Left renal pelvis (tissue), 4 donors: ENCODE data around the gene GSTK1. TPM values are rescaled to one million over a fixed set of nuclear protein-coding genes. Genes with fewer than 3 reads are reported as not detected.
"Not testable (repeated sequence)": the region's sequence is repeated elsewhere in the genome, so short reads cannot be mapped to it uniquely, and the experiment has no call there.

Source experiments
- DNase-seq, 4 donors: peaks; one replicate each; pipeline ENCODE4 v3.0.0-alpha.2; 2013; ENCODE audit warnings: low read depth in 4 of 4, low spot score in 3 of 4
- polyA plus RNA-seq, 4 donors: library from polyadenylated mRNA; unstranded; fragments of 120-200 nt; gene quantifications; one replicate each; pipeline ENCODE4 v1.2.1, GENCODE V29; 2013; ENCODE audit not compliant: insufficient read length in 4 of 4

GSTK1 gene
- 100 to 1,000 TPM in 3 of 4 donors, 10 to 100 TPM in 1; 86.8 to 227 (median 188) TPM for polyA plus RNA-seq

GRCh38 chr7:143263266-143264195 lies at the start of gene GSTK1:
Gene GSTK1, plus strand, starts transcription at chr7:143263441. Its CDS starts 73 bp downstream, at chr7:143263514.
- peak in 3 of 4 donors; percentile 46 to 59 (median 51) for DNase-seq

DNA sequence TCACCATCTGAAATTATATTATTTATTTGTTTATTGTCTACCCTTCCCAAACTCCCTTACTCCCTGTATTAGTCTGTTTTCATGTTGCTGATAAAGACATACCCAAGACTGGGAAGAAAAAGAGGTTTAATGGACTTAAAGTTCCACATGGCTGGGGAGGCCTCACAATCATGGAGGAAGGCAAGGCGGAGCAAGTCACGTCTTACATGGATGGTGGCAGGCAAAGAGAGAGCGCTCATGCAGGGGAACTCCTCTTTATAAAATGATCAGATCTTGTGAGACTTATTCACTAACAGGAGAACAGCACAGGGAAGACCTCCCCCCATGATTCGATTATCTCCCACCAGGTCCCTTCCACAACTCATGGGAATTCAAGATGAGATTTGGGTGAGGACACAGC lies 49.8 kb upstream of the GSTK1 start:
- not testable (repeated sequence) for DNase-seq

DNA sequence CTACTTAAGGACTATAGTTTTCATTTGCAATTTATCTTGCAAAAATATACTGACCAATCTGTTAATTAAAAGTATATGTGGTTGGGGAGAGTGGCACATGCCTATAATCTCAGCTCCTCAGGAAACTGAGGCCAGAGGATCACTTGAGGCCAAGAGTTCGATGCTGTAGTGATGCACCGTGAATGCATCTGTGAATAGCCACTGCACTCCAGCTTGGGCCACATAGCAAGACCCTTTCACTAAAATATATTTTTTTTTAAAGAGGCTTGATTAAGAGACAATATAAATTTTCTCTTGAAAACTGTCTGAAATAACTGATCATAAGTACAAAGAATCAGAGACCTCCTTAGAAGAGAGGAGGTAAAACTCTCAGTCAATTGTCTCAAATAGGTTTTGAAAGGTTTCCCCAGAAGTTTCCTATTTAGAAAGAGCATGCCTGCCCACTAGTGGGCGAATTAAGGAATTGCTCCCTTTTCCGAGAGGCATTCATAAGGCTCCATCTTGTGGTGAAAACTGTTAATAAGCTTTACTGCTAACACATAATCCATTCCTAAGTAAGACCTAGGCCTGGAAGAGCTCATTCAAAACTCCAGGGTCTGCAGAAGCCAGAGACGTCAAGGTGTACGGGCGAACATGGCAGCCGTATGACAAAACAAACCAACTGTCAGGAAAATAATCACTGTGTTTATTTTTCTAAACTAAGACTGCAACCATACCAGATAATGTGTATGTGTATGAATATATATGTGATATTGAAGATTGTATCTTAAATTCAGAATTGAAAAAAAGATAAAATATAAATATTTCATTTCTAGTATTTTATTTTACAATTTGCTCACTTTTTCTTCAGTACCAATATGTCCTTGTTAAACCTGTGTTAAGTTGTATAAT lies 48.2 kb upstream of the GSTK1 start:
- DNase-seq = peak; percentile 47 to 65 (median 56)

GRCh38 chr7:143216151-143216550 lies 47.1 kb upstream of the GSTK1 start:
- DNase-seq = no peak

DNA sequence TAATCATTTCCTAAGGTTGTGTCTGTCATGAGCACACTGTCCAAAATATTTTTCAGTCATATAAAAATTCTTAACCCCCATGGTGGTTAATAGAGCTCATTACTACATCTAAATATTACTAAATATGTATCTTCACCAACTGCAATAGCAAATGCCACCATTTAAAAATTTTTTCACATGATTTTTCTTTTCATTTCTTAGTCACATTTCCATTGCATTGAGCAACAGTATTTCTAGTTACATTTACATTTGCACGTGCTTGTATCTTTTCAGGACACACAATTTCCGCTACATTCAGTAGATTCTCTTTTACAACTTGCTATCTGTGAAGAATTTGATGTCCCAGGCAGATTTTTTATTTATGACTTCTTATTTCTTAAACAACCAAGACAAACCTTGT lies 46.6 kb upstream of the GSTK1 start:
- no peak for DNase-seq

DNA sequence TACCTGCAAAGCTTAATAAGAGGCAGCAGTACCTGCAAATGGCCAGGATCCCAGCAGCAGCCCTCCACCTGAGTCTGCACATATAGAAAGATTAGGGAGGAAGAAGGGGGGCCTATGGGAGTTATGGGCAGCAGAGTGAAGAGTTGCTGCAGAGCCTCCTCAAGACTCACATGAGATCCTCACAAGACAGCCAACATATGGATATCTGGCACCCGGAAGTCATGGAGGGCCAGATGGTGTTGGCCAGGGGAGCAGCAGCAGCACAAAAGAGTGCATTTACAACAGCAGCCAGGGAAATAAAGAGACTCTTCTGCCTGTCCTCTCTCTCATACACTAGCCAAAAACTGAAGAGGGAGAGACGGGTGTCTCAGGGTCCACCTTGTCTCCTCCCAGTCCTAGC lies 45.4 kb upstream of the GSTK1 start:
- no peak for DNase-seq

DNA sequence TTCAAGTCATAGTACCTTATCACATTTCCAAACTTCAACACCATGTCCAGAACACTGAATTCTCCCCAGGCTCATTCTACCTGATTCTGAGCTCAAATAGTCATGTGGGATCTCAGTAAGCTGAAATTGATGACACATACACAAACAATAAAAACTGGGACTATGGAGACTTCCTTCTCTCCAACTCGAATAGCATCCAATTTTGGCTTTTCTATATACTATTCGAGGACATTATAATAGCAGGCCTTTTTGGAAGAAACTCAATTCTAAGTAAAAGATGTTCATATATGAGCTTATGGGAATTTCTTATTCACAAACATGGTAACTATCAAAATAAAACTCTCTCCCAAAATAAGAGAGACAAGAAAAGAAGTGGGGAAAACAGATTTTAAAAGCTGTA lies 42.0 kb upstream of the GSTK1 start:
- no peak for DNase-seq

DNA sequence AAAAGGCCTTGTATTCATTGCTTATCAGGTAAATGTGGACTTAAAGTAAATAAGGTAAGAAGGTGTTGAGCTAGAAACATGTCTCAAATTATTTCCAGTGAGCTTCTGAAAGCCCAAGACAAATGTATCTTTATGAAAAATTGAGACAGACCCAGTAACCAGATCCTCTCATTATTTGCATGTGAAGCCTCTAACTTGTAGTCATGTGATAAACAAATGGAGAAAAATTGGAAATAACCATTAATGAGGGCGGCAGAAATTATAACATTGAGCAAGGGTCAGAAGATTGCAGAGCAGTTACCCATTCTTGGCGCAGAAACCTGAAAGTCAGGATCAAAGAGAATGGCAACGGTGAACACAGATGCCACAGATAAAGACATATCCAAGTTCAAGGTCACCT lies 41.5 kb upstream of the GSTK1 start, which contains the start of gene TAS2R40:
TSS of gene TAS2R40 (plus strand) at position 301 of the 400 bp plus-strand sequence. CDS start at position 343, 42 bp downstream.
- DNase-seq = no peak

DNA sequence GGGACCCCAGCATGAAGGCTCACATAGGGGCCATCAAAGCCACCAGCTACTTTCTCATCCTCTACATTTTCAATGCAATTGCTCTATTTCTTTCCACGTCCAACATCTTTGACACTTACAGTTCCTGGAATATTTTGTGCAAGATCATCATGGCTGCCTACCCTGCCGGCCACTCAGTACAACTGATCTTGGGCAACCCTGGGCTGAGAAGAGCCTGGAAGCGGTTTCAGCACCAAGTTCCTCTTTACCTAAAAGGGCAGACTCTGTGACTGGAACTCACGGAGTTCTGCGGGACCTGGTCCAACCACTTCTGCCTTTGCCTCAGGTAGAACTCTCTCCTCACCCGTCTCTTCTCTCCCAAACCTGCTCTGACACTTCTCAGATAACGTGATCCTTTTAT lies 40.5 kb upstream of the GSTK1 start:
- no peak for DNase-seq

- no peak for DNase-seq
Observed at GRCh38 chr7:143223784-143224183, 39.5 kb upstream of the GSTK1 start.

- DNase-seq = no peak
Observed at GRCh38 chr7:143225047-143225446, 38.2 kb upstream of the GSTK1 start.

DNA sequence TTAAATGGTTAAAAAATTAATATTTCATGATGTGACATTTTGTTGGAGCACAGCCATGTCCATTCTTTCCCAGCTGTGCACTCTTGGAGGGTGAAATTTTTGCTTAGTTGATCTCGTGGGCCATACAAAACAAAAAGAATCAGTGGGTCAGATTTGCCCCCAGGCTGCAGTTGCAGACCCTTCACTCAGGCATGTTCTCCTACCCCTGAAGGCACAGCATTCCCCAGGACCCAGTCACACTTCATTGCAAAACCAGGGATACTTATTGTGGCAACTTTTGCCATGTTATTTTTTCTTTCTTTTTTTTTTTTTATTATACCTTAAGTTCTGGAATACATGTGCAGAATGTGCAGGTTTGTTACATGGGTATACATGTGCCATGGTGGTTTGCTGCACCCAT lies 35.4 kb upstream of the GSTK1 start:
- DNase-seq = no peak

- DNase-seq = no peak
Observed at GRCh38 chr7:143229054-143229790, 34.0 kb upstream of the GSTK1 start.

DNA sequence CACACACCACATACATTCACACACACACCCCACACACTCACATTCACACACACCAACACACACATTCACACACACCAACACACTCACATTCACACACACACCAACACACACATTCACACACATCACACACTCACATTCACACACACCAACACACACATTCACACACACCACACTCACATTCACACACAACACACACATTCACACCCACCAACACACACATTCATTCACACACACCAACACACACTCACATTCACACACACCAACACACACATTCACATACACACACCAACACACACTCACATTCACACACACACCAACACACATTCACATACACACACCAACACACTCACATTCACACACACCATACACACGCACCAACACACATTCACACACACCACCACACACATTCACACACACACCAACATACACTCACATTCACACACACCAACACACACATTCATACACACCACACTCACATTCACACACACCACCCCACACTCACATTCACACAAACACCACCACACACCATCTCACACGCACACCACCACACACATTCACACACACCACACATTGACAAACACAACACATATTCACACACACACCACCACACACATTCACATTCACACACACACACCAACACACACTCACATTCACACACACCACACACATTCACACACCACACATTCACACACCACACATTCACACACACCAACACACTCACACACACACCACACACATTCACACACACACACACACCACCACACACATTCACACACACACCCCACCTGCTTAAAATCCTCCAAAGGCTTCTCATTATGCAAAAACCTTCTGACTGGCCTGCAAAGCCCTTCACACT lies 32.4 kb upstream of the GSTK1 start:
- DNase-seq = no peak

GRCh38 chr7:143233816-143234532 lies 29.3 kb upstream of the GSTK1 start:
- DNase-seq = no peak

DNA sequence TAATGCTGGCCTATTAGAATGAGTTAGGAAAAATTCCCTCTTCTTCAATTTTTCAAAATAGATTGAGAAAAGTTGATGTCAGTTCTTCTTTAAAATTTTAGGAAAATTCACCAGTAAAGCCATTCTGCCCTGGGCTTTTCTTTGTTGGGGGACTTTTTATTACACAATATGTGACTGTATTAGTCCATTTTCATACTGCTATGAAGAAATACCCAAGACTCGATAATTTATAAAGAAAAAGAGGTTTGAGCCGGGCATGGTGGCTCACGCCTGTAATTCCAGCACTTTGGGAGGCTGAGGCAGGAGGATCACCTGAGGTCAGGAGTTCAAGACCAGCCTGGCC lies 28.7 kb upstream of the GSTK1 start:
- DNase-seq = no peak

DNA sequence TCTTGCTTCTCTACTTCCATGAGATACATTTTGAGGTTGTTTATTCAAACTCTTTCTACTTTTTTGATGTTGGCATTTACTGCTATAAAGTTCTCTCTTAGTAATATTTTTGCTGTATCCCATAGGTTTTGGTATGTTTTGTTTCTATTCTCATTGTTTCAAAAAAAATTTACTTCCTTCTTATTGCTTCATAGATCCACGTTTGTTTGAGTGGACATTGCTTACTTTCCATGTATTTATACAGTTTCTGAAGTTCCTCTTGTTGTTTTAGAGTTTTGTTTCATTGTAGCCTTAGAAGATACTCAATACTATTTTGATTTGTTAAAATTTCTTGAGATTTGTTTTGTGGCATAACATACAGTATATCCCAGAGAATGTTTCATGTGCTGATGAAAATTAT lies 27.7 kb upstream of the GSTK1 start:
- no peak for DNase-seq

GRCh38 chr7:143236408-143236990 lies 26.7 kb upstream of the GSTK1 start:
- DNase-seq = no peak

DNA sequence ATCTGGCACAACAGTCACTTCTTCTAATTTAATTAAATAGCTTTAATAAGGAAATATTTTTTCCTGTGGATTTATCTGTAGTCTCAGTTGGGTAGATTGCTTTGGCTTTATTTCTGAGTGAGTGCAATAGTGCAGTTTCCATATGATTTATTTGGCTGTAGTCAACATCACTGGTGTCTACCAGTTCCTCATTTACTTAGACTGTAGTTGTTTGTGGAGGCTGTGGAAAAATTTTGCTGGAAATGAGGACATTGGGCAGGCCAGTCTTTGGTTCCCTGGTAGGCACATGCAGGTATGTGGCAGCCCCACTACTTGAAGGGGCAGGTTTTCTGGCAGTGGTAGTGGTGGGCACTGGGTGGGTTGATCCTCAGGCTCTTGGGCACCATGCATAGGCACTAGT lies 25.9 kb upstream of the GSTK1 start:
- no peak for DNase-seq
